Activated naive CD8-positive, alpha-beta T cell treated with anti-CD3 and anti-CD28 coated beads, Interleukin-2, amount 10 ng/mL, durations not matched to agents 7 days and 5 days (primary cell): ENCODE results near the gene MED13. TPM values are rescaled to one million over a fixed set of nuclear protein-coding genes. Genes with fewer than 3 reads are reported as not detected.
"Not testable (repeated sequence)": the region's sequence is repeated elsewhere in the genome, so short reads cannot be mapped to it uniquely, and the experiment has no call there.

Source experiments
- ATAC-seq: fragments of 150-1000 bp; cut with Tn5 transposase; one replicate; pipeline ENCODE4 v1.10.0; 2021; ENCODE audit warnings: low read depth, moderate library complexity
- POLR2A ChIA-PET: fragments of 350-600 bp; sonication (Branson Sonifier 250); formaldehyde crosslinking; loops from one replicate; lab custom pipeline; 2021; ENCODE audit warnings: antibody characterized with exemption; lab: Charles Lee
- DNase-seq: peaks from one replicate; pipeline ENCODE4 v3.0.0; 2021
- H3K27ac Mint-ChIP-seq: one replicate; pipeline ENCODE4 v1.8.0; 2022; ENCODE audit warnings: mild to moderate bottlenecking, mixed read lengths
- H3K27me3 Mint-ChIP-seq: one replicate; pipeline ENCODE4 v1.8.0; 2022; ENCODE audit warnings: mild to moderate bottlenecking, moderate library complexity, mixed read lengths
- H3K36me3 Mint-ChIP-seq: one replicate; pipeline ENCODE4 v1.8.0; 2021; ENCODE audit warnings: mild to moderate bottlenecking, mixed read lengths
- H3K4me1 Mint-ChIP-seq: one replicate; pipeline ENCODE4 v1.8.0; 2021; ENCODE audit warnings: mixed read lengths
- H3K4me3 Mint-ChIP-seq: one replicate; pipeline ENCODE4 v1.8.0; 2022; ENCODE audit warnings: mild to moderate bottlenecking, moderate library complexity, mixed read lengths
- H3K9me3 Mint-ChIP-seq: one replicate; pipeline ENCODE4 v1.8.0; 2021; ENCODE audit warnings: mixed read lengths
- total RNA-seq, 2 experiments: library from RNA; stranded (reverse); gene quantifications; one replicate each; pipeline ENCODE4 v1.2.3, GENCODE V29; 2021

The MED13 gene
- total RNA-seq, 2 experiments from 2014 or later: 54.6 to 58.5 TPM

DNA sequence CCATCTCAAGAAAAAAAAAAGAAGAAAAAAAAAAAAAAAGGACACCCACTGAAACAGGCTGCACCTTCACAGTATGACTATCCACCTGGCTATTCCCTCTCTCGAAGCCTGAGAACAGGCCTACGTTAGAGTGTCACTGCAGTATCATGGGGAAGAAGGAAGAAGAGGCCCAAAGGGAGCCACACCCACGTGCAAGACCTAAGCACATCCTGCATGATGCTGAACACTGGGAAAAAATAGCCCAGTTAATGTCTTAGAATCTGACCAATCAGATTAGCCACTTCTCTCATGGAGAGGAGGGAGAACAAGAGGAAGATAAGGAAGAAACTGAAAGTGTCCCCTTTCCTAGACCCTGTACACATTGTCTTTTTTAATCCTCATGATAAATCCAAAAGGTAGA is 19.5 kb upstream of the MED13 start:
- POLR2A ChIA-PET: no interaction called here
- Mint-ChIP-seq H3K27me3 (peaks cover 3% of the 10 kb centered on the region), H3K4me1 (peaks cover 8% of the 10 kb centered on the region), H3K9me3 (no peaks in the 10 kb centered on the region), H3K4me3 (no peak overlapping the region), H3K27ac (no peak overlapping the region), H3K36me3 (no peaks in the 10 kb centered on the region)
- ATAC-seq (no peak), DNase-seq (no peak)

DNA sequence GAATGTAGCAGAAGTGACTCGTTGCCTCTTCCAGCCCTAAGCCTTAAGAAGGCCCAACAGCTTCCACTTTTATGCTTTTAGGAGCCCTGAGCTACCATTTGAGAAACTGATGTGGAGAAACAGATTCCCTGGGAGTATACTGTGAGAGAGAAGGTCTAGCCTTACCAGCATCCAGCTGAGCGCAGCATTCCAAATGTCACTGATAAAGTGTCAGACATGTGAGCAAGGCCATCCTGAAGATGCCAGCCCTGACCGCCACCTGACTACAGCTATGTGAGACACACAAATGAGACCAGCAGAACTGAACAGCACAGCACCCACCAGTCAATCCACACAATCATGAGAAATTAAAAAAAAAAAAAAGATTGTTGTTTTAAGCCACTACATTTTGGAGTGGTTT is 18.6 kb upstream of the MED13 start:
- Mint-ChIP-seq H3K36me3 (no peaks in the 10 kb centered on the region), H3K27ac (no peak overlapping the region), H3K4me3 (no peak overlapping the region), H3K4me1 (peaks cover 8% of the 10 kb centered on the region), H3K27me3 (peaks cover 11% of the 10 kb centered on the region), H3K9me3 (no peaks in the 10 kb centered on the region)
- ATAC-seq (no peak), DNase-seq (no peak)
- POLR2A ChIA-PET: interaction anchor here (0.6 kb wide), 1 partner anchor 551 kb away, joined by 3 read pairs; no protein-coding TSS in a partner anchor

DNA sequence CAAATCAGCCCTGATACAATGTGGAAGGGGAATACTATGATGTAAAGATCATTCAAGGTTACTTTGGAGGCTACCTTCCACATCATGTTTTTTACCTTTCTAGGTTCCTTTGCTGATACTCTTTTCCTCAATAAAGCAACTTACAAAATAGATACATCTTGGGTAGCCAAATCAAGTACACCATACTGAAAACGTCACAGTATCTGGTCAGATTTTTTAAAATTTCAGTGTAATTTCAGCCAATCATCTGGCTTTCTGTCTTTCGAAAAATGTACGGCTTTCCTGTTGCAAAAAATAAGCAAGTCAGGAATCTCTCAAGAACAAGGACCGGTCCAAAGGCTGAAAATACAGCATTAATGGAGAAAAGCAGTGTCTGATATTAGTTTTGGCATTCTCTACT is 15.6 kb upstream of the MED13 start:
- no peak overlapping the region for H3K4me3 Mint-ChIP-seq
- DNase-seq (no peak), ATAC-seq (no peak)
- H3K27me3 Mint-ChIP-seq: peaks cover 30% of the 10 kb centered on the region
- H3K9me3 Mint-ChIP-seq: no peaks in the 10 kb centered on the region
- POLR2A ChIA-PET: no interaction called here
- H3K4me1 Mint-ChIP-seq: peaks cover 5% of the 10 kb centered on the region
- H3K27ac Mint-ChIP-seq: no peak overlapping the region
- H3K36me3 Mint-ChIP-seq: no peaks in the 10 kb centered on the region

DNA sequence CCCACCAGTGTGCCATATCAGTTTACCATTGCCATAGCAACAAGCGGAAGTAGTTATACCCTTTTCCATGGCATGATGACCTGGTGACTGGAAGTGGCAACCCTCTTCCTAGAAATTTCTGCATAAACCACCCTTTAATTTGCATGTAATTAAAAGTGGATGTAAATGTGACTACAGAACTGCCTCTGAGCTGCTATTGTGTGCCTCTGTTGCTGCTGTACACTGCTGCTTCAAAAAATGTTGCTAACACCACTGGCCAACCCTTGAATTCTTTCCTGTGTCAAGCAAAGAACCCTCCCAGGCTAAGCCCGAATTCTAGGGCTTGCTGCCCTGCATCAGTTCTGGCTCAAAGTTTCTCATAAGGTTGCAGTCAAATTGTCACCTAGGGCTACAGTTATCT is 12.9 kb upstream of the MED13 start:
- no peak for ATAC-seq
- Mint-ChIP-seq H3K27ac (no peak overlapping the region), H3K9me3 (no peaks in the 10 kb centered on the region), H3K36me3 (no peaks in the 10 kb centered on the region), H3K27me3 (peaks cover 30% of the 10 kb centered on the region), H3K4me3 (no peak overlapping the region), H3K4me1 (no peaks in the 10 kb centered on the region)
- no peak for DNase-seq
- POLR2A ChIA-PET: no interaction called here

DNA sequence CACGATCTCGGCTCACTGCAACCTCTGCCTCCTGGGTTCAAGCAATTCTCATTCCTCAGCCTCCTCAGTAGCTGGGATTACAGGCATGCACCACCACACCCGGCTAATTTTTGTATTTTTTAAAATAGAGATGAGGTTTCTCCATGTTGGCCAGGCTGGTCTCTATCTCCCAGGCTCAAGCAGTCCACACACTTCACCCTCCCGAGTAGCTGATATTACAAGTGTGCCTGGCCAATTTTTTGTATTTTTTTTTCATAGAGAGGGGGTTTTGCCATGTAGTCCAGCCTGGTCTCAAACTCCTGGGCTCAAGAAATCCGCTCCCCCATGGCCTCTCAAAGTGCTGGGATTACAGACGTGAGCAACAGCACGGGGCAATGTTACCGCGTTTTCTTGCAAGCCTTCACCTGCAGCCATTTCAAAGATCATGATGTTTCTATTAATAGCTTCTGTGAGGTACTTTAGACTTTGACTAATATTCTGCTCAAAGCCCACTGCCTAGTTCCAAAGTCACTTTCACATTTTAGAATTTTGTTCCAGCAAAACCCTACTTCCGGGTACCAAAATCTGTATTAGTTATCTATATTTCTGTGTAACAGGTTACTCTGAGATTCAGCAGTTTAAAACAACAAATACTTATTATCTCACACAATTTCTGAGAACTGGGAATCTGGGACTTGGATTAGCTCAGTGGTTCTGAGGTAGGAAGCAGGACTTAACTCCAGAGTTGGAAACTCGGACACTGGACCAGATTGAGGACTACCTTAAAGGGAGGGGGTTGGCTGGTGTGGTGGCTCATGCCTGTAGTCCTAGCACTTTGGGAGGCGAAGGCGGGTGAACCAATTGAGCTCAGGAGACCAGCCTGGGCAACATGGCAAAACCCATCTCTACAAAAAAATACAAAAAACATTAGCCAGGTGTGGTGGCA is 12.0 kb upstream of the MED13 start:
- H3K36me3 Mint-ChIP-seq: no peaks in the 10 kb centered on the region
- ATAC-seq (no peak), DNase-seq (no peak)
- H3K4me3 Mint-ChIP-seq: no peak overlapping the region
- H3K4me1 Mint-ChIP-seq: peaks cover 2% of the 10 kb centered on the region
- no peaks in the 10 kb centered on the region for H3K9me3 Mint-ChIP-seq
- POLR2A ChIA-PET: no interaction called here
- H3K27me3 Mint-ChIP-seq: peaks cover 30% of the 10 kb centered on the region
- H3K27ac Mint-ChIP-seq: no peak overlapping the region

DNA sequence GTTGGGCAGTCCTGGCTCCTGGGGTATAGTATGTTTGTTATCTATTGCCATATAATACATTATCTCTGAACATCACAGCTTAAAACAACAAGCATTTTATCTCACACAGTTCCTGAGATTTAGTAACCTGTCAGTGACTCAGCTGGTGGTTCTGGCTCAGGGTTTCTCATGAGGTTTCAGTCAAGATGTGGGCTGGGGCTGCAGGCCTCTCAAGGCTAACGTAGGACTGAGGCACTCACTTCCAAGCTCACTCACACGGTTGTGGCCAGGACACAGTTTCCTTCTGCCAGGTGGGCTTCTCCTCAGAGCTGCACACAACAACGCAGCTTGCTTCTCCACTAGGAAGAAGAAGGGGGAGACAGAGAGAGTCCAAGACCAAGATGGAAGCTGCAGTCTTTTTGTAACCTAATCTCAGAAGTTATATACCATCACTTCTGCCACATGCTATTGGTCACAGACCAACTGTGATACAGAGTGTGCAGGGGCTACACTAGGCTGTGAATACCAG is 10.3 kb upstream of the MED13 start:
- peaks cover 30% of the 10 kb centered on the region for H3K27me3 Mint-ChIP-seq
- H3K4me1 Mint-ChIP-seq: peaks cover 3% of the 10 kb centered on the region
- no peak overlapping the region for H3K4me3 Mint-ChIP-seq
- POLR2A ChIA-PET: no interaction called here
- no peaks in the 10 kb centered on the region for H3K9me3 Mint-ChIP-seq
- no peak overlapping the region for H3K27ac Mint-ChIP-seq
- no peak for ATAC-seq
- H3K36me3 Mint-ChIP-seq: no peaks in the 10 kb centered on the region
- DNase-seq: no peak

DNA sequence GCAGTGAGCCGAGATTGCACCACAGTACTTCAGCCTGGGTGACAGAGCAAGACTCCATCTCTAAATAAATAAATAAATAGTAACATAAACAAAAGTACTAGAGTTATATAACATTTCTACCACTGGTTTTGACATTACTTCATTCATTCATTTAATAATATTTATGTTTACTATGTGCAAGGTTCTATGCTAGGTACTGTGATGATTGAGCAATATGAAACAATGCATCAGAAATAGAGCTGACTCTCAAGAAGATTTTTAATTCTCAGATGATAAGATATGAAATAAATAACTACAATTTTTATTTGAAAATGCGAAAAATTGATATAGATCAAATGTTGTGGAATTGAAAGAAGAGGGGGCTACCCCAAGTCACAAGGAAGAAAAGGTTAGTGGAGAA is 8.9 kb upstream of the MED13 start:
- Mint-ChIP-seq H3K4me3 (no peak overlapping the region), H3K36me3 (no peaks in the 10 kb centered on the region), H3K27ac (no peak overlapping the region), H3K9me3 (no peaks in the 10 kb centered on the region), H3K27me3 (peaks cover 23% of the 10 kb centered on the region), H3K4me1 (peaks cover 3% of the 10 kb centered on the region)
- POLR2A ChIA-PET: no interaction called here
- ATAC-seq (no peak), DNase-seq (no peak)

DNA sequence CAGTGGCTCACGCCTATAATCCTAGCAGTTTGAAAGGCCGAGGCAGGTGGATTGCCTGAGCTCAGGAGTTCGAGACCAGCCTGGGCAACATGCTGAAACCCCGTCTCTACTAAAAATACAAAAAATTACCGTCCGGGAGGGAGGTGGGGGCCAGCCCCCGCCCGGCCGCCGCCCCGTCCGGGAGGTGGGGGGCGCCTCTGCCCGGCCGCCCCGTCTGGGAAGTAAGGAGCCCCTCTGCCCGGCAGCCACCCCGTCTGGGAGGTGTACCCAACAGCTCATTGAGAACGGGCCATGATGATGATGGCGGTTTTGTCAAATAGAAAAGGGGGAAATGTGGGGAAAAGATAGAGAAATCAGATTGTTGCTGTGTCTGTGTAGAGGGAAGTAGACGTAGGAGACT is 7.8 kb upstream of the MED13 start:
- H3K27ac Mint-ChIP-seq, POLR2A ChIA-PET, H3K36me3 Mint-ChIP-seq, H3K4me3 Mint-ChIP-seq, ATAC-seq, DNase-seq, H3K4me1 Mint-ChIP-seq, H3K9me3 Mint-ChIP-seq: not testable (repeated sequence)
- peaks cover 14% of the 10 kb centered on the region for H3K27me3 Mint-ChIP-seq

DNA sequence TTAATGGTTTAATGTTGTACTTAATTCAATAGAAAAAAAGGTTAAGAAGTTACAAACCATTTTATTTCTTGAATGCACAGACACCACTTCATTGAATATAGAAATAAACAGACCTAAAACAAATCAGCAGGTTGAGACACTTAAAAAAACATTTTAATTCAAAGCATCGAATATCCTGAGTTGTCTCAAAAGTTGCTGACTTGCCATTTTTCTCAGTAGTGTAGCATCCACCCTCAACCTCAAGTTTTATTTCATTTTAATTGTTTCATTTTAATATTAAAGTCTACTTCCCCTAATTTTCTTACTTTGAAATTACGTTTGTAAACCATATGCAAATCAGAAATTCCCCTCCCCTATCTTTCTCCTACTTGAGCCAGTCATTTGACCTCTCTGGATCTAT is 5.8 kb upstream of the MED13 start:
- ATAC-seq: no peak
- Mint-ChIP-seq H3K4me3 (no peak overlapping the region), H3K4me1 (peaks cover 7% of the 10 kb centered on the region), H3K27ac (no peak overlapping the region), H3K9me3 (no peaks in the 10 kb centered on the region), H3K27me3 (no peaks in the 10 kb centered on the region), H3K36me3 (no peaks in the 10 kb centered on the region)
- POLR2A ChIA-PET: no interaction called here
- no peak for DNase-seq

DNA sequence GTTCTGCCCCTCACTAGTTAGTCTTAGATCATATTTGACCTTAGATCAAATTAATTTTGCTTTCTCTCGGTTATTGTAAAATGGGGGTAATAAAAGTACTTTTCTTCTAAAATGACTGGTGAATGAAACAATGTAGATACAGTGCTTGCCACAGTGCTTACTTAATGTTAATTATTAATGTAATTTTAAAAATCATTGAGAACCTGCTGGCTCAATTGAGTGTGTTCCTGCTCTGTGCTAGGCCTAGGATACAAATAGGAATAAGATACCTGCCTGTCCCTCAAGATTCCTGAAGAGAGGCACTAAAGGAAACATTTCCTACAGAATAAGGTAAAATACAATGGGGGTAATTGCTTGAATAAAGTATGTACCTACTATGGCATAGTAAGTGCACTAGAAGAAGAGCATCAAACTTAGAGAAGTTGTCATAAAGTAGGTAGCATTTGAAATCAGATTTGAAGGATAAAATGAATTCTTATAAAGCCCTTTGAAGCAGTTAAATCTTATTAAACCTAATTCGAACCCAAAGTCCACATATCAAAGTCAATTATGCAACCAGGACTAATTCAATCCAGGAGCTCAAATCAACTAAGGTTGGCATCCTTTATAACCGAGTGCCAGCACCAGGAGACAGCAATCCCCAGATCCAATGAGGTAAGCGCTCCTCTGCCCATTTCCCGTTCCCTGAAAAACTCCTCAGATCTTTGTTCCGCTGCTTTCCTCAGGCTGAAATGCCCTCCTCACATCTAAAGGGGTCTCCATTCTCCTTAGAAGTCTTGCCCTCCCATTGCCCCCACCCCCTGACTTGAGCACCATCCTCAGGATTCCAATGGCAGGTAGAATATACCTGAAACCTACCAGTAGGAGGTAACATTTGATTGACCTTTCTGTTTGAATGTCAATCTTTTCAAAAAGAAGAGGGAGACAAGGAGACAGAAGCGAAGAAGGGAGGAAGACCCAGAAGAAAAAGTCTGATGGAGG is 2.4 kb upstream of the MED13 start:
- POLR2A ChIA-PET: no interaction called here
- H3K36me3 Mint-ChIP-seq: peaks cover 9% of the 10 kb centered on the region
- peaks cover 22% of the 10 kb centered on the region for H3K4me1 Mint-ChIP-seq
- no peak for DNase-seq
- no peak for ATAC-seq
- H3K27ac Mint-ChIP-seq: no peak overlapping the region
- no peak overlapping the region for H3K4me3 Mint-ChIP-seq
- no peaks in the 10 kb centered on the region for H3K9me3 Mint-ChIP-seq
- H3K27me3 Mint-ChIP-seq: no peaks in the 10 kb centered on the region

DNA sequence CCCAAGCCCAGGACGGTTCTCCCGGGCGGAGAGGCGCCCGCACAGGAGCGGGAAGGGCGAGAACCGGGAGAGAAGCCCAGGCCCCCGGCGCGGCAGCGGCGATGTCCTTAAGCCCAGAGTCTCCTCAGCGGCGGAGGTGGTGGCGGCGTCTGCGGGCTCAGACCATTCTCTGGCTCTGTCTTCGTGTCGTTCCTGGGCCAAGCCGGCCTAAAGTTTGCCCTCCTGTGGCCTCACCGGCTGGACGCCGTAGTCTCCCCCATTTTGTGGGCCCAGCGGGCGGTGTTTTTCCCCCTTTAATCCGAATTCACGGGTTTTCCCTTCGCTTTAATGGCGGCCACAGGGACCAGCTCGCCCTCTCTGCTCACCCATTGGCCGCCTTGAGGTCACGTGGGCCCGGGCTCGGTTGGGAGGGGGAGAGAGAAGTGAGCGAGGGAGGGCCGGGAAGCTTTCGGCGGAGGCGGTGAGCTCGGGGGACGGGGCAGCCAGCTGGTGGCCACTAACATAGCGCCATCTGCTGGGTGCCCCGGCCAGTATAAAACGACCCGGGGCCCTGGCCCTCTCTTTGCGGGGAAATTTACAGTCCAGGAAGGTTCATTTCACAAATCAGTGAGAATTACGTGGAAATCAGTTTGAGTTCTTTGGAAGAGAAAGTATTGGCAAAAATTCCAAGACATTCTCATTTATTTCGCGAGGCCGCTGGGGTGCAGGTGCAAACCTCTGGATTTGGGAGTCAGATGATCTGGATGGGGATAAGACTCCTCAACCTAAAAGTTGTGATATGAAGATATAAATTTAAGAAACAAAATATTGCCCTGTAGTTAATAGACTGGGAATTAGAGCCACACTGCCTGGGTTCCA is 762 bp upstream of the MED13 start:
- DNase-seq: peak; percentile 96

DNA sequence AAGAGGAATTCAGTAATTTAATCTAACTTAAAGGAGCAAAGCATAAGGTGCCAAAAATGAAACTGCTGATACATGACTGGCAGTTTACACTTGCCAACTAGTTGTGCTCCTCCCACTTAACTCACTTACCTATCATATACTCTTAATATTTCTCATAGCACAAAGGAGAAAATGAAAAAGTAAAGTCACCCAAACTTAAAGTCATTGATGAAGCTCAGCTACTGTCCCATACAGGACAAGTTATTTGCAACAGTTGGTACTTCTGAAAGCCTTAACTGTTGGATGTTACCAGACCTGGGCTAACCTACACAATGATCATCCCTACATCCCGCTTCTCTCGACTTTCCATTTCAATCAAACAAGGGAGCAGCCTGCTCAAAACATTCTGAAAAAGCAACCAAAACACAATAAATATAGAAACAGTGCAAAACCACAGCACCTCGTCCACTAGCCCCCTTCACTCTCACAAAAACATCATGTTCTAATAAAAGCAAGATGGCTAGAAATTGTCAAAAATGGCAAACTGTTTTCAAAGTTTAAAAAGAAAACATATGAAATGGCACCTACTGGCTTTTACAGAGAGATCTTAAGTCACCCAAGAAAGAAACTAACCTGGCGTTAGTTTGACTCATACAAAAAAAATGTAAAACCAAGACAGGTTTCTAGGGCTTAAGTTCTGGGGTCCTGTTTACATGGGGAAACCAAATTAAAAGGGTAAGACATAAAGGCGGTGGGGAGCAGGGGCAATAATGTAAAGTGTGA is 868 bp downstream of the MED13 start:
- POLR2A ChIA-PET: interaction anchor here (0.9 to 3.3 kb wide), 3 partner anchors 160 to 224 kb away, joined by 3 to 29 read pairs (median 4); partner anchors contain the start of gene BRIP1
- Mint-ChIP-seq H3K4me3 (peak overlapping the region; percentile 94), H3K9me3 (no peaks in the 10 kb centered on the region), H3K36me3 (peaks cover 18% of the 10 kb centered on the region), H3K4me1 (peaks cover 31% of the 10 kb centered on the region), H3K27me3 (no peaks in the 10 kb centered on the region), H3K27ac (peak overlapping the region; percentile 95)
- ATAC-seq (peak; percentile 17), DNase-seq (no peak)

More for the DNA sequence above, 762 bp upstream of the MED13 start:
- Mint-ChIP-seq H3K4me3 (peak overlapping the region; percentile 97), H3K36me3 (peaks cover 13% of the 10 kb centered on the region), H3K27ac (peak overlapping the region; percentile 99), H3K27me3 (no peaks in the 10 kb centered on the region), H3K9me3 (no peaks in the 10 kb centered on the region), H3K4me1 (peaks cover 25% of the 10 kb centered on the region)
- POLR2A ChIA-PET: interaction anchor here (1.0 to 3.3 kb wide), 2 partner anchors 10 to 203 kb away, joined by 3 to 29 read pairs; partner anchors contain the start of gene BRIP1
- ATAC-seq: peak; percentile 94
